A204.1 (cell line): ENCODE data around the gene PARP15.
"Not testable (repeated sequence)": the region's sequence is repeated elsewhere in the genome, so short reads cannot be mapped to it uniquely, and the experiment has no call there.

Experiments used
- FAIRE-seq: peaks from 2 replicates; lab custom pipeline; 2012; peaks lifted over from hg19 to GRCh38; lab: Jason Lieb, UNC

The PARP15 gene

GRCh38 chr3:122577409-122578031, at the start of gene PARP15:
Gene PARP15 (plus strand): TSS chr3:122577650. CDS start chr3:122577668, 18 bp downstream.
- FAIRE-seq = no peak

DNA sequence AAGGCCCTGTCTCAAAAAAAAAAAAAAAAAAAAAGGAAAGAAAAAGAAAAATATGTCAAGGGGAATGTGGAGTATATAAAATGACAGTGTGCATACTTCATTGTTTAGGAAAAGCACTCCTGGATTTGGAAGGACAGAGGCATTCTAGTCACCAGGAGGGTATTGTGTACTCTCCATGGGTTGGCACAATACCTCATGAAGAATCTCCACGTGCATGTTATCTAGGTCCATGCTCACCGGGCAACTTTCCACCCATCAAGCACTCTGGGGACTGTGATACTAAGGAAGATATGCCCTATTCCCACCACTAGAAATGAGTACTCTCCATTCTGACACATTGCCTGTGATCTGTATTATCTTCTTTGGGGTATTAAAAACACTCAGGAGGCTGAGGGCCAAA, 47.3 kb upstream of the PARP15 start:
- no peak for FAIRE-seq

DNA sequence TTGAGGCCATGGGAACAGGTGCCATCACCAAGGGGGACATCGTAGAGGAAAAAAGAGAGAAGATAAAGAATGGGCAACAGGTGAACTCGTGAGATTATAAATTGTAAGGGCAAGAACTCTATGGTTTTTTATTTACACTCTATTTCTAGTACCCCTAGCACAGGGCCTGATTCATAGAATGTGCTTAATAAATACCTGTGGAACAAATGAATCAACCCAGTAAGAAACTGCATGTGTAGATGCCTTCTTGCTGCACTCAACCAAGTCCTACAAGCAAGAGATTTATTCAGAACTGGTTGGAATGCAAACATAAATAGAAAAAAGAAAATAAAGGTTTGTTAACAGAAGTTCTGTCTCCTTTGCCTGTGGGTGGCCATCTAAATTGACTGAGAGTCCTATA, 44.0 kb upstream of the PARP15 start:
- no peak for FAIRE-seq

DNA sequence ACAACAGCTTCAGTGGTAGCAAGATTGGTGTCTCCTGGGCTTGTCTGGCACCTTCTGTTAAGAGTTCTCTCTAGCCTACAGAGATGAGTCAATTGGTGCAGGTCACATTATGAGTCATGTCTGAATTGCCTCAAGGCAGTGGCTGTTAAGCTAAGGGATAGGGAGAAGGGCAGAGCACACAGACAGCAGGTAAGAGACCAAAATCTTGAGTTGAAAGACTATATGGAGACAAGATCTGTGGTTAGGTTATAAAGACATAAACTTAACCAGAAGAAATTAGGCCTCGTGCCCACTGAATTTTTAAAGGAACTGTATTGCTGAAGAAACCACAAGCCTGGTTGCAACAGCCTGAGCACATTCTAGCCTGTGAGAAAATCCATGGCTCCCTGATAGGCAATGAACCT, 43.5 kb upstream of the PARP15 start:
- no peak for FAIRE-seq

DNA sequence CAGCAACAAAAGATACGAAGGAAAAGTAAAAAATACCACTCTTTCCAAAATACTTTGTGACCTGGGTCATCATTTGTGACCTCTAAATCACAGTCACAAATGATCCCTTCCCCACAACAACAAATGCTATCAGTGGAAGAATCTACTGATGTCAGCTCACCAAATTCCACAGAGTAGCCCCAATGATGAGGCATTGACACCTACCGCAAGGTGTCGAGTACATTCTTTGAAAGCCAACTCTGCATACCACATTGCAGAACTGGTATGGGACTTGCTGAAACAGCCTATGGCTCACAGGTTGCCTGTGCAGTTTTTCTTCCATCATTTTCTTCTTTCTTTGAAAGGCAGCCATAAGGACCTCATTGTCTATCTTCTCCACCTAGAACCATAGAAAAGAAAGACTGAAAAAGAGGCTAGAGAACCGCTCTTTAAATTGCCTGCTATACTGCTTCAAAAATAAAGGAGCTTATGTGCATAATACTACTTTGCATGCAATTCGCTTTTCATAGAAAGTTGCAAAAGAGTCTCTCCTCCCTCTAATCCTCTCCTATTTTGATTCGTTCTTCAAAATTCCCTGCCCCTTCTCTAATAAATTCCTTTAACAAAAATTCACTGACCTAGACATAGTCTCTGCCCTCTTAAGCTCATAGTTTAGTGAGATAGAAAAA, 41.4 kb upstream of the PARP15 start:
- no peak for FAIRE-seq

DNA sequence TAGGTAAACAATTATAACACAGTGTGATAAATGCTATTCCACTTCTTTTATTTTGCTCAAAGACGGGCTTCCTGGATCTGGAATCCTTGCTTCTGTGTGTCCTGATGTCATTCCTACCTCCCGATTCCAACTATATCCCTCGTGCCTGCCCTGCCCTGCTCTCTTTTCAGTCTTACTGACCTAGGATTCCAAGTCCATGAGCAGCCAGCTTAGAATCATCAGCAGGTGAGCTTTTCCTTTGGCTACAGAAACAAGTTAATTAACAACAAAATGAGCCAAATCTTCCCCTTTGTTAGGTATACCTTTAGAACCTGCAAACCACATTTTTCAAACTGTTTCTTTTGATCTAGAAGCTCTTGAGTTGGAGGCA, 40.8 kb upstream of the PARP15 start:
- FAIRE-seq = no peak

DNA sequence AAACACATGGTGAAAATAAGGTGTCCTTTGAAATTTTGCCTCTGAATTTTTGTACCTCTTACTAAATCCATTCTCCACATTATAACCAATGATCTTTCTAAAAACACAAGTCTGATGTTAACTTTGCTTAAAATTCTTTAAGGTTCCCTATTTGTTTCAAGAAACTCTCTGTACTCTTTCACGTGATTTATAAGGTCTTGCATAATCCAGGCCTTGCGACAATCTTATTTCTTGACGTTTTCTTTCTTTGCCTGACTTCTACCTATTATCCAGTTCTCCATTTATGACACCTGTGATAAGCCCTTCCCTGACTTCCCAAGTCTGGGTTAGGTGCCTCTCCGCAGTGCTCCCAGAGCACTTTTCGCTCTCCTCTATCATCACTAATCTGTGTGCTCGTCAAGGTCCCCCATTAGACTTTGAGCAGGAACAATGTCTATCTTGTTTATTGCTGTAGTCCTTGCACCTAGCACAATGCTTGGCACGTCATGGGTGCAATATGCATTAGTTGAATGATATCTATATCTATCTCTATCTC, 38.4 kb upstream of the PARP15 start:
- FAIRE-seq = no peak

DNA sequence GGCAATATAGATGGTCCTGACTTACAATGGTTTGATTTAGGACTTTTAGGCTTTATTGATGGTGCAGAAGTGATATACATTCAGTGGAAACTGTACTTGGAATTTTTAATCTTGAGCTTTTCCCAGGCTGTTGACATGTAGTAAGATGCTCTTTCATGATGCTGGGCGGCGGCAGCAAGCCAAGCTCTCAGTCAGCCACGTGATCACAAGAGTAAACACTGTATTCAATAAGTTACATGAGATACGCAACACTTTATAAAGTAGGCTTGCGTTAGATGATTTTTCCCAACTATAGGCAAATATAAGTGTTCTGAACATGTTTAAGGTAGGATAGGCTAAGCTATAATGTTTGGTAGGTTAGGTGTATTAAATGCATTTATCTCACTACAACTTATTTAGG, 31.3 kb upstream of the PARP15 start:
- no peak for FAIRE-seq

DNA sequence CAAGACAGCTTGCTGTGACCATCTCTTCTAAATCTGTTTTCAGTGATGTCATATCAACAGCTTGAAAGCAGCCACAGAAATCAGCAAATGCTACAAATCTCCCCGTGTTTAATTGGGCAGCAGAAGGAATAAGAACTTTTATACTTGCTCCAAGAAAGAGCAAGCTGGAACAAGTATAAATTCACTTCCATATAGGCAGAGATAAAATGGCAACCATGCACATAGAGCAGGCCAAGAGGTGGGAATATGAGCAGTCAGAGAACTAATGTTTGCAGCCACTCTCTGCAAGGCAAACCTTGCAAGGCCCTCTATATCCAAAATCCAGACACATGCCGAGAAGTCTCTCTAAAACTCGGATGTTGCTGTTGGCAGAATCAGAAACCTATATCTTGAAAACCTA, 29.4 kb upstream of the PARP15 start:
- no peak for FAIRE-seq

GRCh38 chr3:122548619-122549018, 28.8 kb upstream of the PARP15 start:
- no peak for FAIRE-seq

DNA sequence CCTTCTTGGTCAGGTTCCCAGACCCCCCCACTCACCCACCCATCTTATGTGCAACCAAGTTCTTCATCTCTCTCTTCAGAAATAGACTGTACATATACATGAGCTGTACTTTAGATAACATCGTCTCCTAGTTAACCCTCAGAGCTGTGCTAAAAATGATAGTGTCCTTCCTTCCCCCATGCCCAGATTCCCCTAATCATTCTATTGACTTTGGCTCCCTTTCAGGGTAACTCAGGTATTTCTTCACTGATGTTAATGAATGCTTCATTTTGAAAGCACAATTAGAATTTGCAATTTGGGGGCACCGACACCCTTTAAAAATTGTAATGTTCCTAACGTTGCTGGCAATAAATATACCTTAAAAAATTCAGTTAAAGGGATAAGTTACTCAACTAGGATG, 24.3 kb upstream of the PARP15 start:
- no peak for FAIRE-seq

DNA sequence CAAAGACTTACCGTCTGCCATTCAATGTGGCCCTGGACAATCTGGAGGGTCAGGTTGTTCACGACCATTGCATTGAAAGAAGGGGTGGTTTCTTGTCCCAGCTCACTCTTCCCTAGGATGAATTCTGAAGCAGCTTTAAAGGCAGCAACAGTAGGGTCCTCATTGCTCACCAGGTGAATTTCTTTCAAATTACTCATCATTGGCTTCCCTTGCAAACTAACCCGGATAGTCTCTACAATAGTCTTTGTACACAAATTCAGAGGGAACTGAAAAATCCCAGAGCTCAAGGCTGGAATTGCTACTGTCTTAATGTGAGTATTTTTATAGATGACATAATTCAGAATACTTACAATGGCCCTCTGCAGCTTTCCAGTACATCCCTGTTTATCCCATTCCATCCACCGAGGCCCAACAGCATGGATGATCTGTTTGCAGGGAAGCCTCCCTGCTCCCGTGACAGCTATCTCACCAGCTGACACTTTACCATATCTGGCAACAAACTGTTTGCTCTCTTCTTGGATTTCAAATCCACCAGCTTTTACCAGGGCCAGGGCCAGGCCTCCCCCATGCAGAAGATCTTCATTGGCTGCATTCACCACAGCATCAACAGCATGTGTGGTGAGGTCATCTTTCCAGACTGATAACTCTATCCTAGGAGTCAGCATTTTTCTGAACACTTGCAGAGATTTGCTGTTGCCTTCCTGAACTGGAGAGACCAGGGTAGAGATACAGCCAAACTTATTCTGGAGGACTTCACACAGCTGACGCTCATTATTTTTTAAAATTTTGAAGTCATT, 22.0 kb upstream of the PARP15 start:
- no peak for FAIRE-seq

DNA sequence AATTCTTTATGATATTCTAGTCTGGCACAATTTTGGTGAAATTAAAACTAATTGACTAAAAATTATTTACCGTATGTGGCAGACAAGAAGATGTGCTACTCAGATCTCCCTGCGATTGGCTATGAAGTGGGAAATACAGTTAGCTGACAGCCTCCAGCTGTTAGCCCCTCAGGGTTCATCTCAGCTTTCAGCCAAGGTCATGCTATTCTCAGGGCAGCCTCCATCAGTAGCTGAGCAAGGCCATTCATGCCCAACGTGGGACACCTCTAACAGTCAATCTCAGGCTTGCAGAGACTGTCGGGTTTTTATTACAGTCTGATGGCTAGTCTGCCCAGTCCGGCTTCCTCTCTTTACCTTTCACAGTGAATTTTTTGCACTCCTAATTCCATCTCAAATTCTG, 20.1 kb upstream of the PARP15 start:
- FAIRE-seq = no peak

DNA sequence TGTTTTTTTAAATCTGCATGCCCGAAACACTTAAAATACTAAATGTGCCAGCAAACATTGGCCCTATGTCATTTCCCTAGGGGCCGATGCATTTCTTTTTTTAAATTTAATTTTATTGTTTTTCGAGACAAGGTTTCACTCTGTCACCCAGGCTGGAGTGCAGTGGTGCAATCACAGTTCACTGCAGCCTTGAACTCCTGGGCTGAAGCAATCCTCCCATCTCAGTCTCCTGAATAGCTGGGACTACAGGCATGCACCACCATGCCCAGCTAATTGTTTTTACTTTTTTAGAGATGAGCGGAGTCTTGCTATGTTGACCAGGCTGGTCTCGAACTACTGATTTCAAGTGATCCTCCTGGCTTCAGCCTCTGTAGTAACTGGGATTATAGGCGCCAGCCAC, 18.8 kb upstream of the PARP15 start:
- FAIRE-seq = no peak

DNA sequence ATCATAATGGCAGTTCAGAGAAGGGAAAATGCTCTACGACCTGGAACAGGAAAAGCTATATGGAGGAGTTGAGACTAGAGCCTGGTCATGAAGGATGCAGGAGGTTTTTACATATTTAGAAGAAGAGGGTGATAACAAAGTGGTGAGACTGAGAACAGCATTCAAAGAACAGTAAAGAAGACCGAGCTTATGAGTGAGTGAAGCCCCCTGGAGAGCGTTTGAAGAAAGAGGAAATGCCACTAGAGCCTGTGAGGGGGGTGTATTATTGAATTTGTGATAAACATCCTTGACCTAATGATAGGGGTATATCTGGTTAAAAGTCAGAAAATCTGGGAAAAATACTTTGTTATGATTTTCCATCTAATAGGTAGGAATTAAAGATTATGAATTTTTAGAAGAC, 17.5 kb upstream of the PARP15 start:
- FAIRE-seq = no peak

- peak; percentile 67 for FAIRE-seq
These were observed 16.8 kb upstream of the PARP15 start for GRCh38 chr3:122560680-122561079.

- no peak for FAIRE-seq
These were observed 14.3 kb upstream of the PARP15 start for GRCh38 chr3:122562923-122563716.

DNA sequence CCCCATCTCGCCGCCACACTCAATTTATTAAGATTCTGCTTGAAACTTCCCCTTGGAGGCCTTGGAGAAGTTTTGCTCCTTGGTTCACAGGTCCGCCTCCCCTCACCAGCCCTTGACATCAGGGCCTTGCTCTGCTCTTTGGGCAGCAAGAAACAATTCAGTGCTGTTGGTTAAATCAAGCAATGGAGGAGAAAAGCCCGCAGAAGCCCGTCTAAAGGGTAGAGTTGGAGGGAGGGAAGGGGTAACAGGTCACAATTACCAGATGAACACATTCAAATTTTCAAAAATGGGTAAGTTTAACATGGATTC, 13.8 kb upstream of the PARP15 start:
- FAIRE-seq = no peak

GRCh38 chr3:122564155-122564912, 13.1 kb upstream of the PARP15 start, which contains the start of the genes DTX3L and PARP9:
Gene DTX3L (plus strand): TSS chr3:122564338. CDS start chr3:122564427, 89 bp downstream.
Gene PARP9 (minus strand): TSS chr3:122564300. CDS start chr3:122559620, 4,680 bp downstream.
- FAIRE-seq = no peak

GRCh38 chr3:122568131-122568530, 9.3 kb upstream of the PARP15 start:
- FAIRE-seq = not testable (repeated sequence)

- FAIRE-seq = no peak
These were observed 8.7 kb upstream of the PARP15 start for GRCh38 chr3:122568755-122569154.
